Breast epithelium (tissue), 4 donors: ENCODE results near the gene P3H1. TPM values are rescaled to one million over a fixed set of nuclear protein-coding genes. Genes with fewer than 3 reads are reported as not detected.
"Not testable (repeated sequence)": the region's sequence is repeated elsewhere in the genome, so short reads cannot be mapped to it uniquely, and the experiment has no call there.

Source experiments
- DNase-seq, 2 donors: peaks; one replicate each; pipeline ENCODE4 v3.0.0-alpha.2; 2019; ENCODE audit warnings: low spot score in 2 of 2
- H3K27ac ChIP-seq, 2 donors: fragments of 200-600 bp; sonication (generic) in 1 of 2; one replicate each; pipeline ENCODE4 v1.5.1; 2016 to 2019; ENCODE audit warnings: mild to moderate bottlenecking in 1 of 2
- H3K27me3 ChIP-seq, 2 donors: fragments of 200-600 bp; sonication (generic) in 1 of 2; one replicate each; pipeline versions ENCODE4 v1.5.1 to v1.6.0; 2017 to 2019; ENCODE audit warnings: control low read depth in 1 of 2, mild to moderate bottlenecking in 1 of 2
- H3K36me3 ChIP-seq: fragments of 200-600 bp; one replicate; pipeline ENCODE4 v1.5.1; 2019
- H3K4me1 ChIP-seq, 2 donors: fragments of 200-600 bp; sonication (generic); one replicate each; pipeline ENCODE4 v1.5.1; 2016 to 2019; ENCODE audit warnings: control low read depth in 1 of 2
- H3K4me3 ChIP-seq, 3 donors: fragments of 200-600 bp; sonication (generic); 1 replicate in 2 of 3; 2 replicates in 1 of 3; pipeline ENCODE4 v1.5.1; 2016 to 2019; ENCODE audit warnings: mild to moderate bottlenecking in 3 of 3, moderate library complexity in 2 of 3
- H3K9me3 ChIP-seq, 2 donors: fragments of 200-600 bp; sonication (generic) in 1 of 2; one replicate each; pipeline ENCODE4 v1.5.1; 2016 to 2019; ENCODE audit warnings: control low read depth in 1 of 2
- CTCF ChIP-seq, 3 donors: fragments of 450-650 bp; IDR thresholded peaks; one replicate each; pipeline ENCODE4 v1.5.1; 2016 to 2017; ENCODE audit warnings: antibody characterized with exemption in 3 of 3, mild to moderate bottlenecking in 3 of 3, moderate library complexity in 3 of 3
- POLR2A ChIP-seq: fragments of 450-650 bp; IDR thresholded peaks from one replicate; pipeline ENCODE4 v1.6.1; 2016; ENCODE audit warnings: antibody characterized with exemption, mild to moderate bottlenecking, moderate library complexity
- POLR2AphosphoS5 ChIP-seq, 3 donors: sonication (generic); formaldehyde crosslinking; IDR thresholded peaks; one replicate each; pipeline ENCODE4 v1.6.1; 2017; ENCODE audit warnings: antibody characterized with exemption in 3 of 3
- intact Hi-C: fragments of 100-400 bp; cut with DNase I; formaldehyde crosslinking; loops from one replicate; pipeline ENCODE4 v1.15.1; 2023; ENCODE audit warnings: low total_unique reads
- total RNA-seq, 3 donors: library from RNA; depleted of rRNA; stranded (reverse); fragments of >200 nt; gene quantifications; one replicate each; pipeline ENCODE4 v1.1.0, GENCODE V29; 2016

Gene P3H1
- total RNA-seq, 3 donors from 2014 or later: 23.1 to 34.9 (median 34.4) TPM

GRCh38 chr1:42730988-42731387 lies 35.8 kb downstream of the P3H1 start:
- no peaks in the 10 kb centered on the region for H3K9me3 ChIP-seq
- TF ChIP-seq POLR2A (no peak), CTCF (IDR thresholded peaks at IDR 0.05) (no peak), POLR2AphosphoS5 (IDR thresholded peaks at IDR 0.05) (no peak)
- no peaks in the 10 kb centered on the region for H3K27me3 ChIP-seq
- no peak for DNase-seq
- H3K27ac ChIP-seq: no peak overlapping the region
- no peak overlapping the region for H3K4me3 ChIP-seq
- no peaks in the 10 kb centered on the region for H3K36me3 ChIP-seq
- no peaks in the 10 kb centered on the region for H3K4me1 ChIP-seq
- intact Hi-C loops: no loop called here

- intact Hi-C loops: no loop called here
- no peak overlapping the region for H3K4me3 ChIP-seq
- no peaks in the 10 kb centered on the region for H3K9me3 ChIP-seq
- DNase-seq: no peak
- no peaks in the 10 kb centered on the region for H3K4me1 ChIP-seq
- H3K36me3 ChIP-seq: no peaks in the 10 kb centered on the region
- TF ChIP-seq POLR2AphosphoS5 (IDR thresholded peaks at IDR 0.05): no peak
- no peak for TF ChIP-seq POLR2A
- TF ChIP-seq CTCF (IDR thresholded peaks at IDR 0.05): no peak
- H3K27ac ChIP-seq: no peak overlapping the region
- H3K27me3 ChIP-seq: no peaks in the 10 kb centered on the region
Measured at GRCh38 chr1:42730002-42730401, 36.8 kb downstream of the P3H1 start.

DNA sequence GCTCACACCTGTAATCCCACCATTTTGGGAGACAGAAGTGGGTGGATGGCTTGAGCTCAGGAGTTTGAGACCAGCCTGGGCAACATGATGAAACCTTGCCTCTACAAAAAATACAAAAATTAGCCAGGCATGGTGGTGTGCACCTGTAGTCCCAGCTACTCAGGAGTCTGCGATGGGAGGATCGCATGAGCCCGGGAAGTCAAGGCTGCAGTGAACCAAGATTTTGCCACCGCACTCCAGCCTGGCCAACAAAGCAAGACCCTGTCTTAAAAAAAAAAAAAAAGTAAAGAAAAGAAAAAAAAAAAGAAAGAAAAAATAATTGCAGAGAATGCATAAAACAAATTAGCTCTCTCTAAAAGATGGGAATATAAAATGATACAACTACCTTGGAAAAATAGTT lies 41.0 kb downstream of the P3H1 start:
- H3K27me3 ChIP-seq, intact Hi-C loops, H3K4me1 ChIP-seq, DNase-seq, H3K27ac ChIP-seq, H3K36me3 ChIP-seq, H3K4me3 ChIP-seq, H3K9me3 ChIP-seq: not testable (repeated sequence)

DNA sequence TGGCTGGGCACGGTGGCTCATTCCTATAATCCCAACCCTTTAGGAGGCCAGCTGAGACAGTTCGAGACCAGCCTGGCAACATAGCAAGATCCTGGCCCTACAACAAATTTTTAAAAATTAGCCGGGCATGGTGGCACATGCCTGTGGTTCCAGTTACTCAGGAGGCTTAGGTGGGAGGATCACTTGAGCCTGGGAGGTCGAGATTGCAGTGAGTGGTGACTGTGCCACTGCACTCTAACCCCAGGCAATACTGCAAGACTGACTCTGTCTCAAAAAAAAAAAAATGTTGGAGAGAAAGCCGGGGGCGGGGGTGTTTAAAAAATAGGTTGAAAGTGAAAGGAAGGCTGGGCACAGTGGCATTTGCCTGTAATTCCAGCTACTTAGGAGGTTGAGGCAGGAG lies 43.3 kb downstream of the P3H1 start:
- no peak for TF ChIP-seq POLR2AphosphoS5 (IDR thresholded peaks at IDR 0.05)
- TF ChIP-seq CTCF (IDR thresholded peaks at IDR 0.05): no peak
- TF ChIP-seq POLR2A: no peak
- H3K9me3 ChIP-seq: no peaks in the 10 kb centered on the region
- H3K4me3 ChIP-seq: no peak overlapping the region
- no peaks in the 10 kb centered on the region for H3K27me3 ChIP-seq
- intact Hi-C loops: loop anchor here (5.0 kb wide), 1 partner anchor 684 kb away; no protein-coding TSS in a partner anchor
- no peaks in the 10 kb centered on the region for H3K36me3 ChIP-seq
- no peak overlapping the region for H3K27ac ChIP-seq
- H3K4me1 ChIP-seq: no peaks in the 10 kb centered on the region
- DNase-seq: no peak

- H3K4me1 ChIP-seq, H3K27me3 ChIP-seq, H3K4me3 ChIP-seq, H3K27ac ChIP-seq, H3K36me3 ChIP-seq, DNase-seq, H3K9me3 ChIP-seq: not testable (repeated sequence)
- intact Hi-C loops: loop anchor here (5.0 kb wide), 1 partner anchor 685 kb away; no protein-coding TSS in a partner anchor
Measured at GRCh38 chr1:42722403-42722802, 44.4 kb downstream of the P3H1 start.

DNA sequence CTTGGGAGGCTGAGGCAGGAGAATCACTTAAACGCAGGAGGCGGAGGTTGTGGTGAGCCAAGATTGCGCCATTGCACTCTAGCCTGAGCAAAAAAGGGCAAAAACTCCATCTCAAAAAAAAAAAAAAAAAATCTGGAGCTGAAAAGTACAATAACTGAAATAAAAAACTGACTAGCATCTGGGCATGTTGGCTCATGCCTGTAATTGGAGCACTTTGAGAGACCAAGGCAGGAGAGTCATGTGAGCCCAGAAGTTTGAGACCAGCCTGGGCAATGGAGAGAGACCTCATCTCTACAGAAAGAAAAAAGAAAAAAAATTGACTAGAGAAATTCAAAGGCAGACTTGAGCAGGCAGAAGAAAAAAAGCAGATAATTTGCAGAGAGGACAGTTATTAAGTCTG lies 44.9 kb downstream of the P3H1 start:
- intact Hi-C loops: loop anchor here (5.0 kb wide), 1 partner anchor 685 kb away; no protein-coding TSS in a partner anchor
- Histone ChIP-seq H3K9me3 (no peaks in the 10 kb centered on the region), H3K36me3 (no peaks in the 10 kb centered on the region), H3K4me1 (no peaks in the 10 kb centered on the region), H3K27me3 (no peaks in the 10 kb centered on the region), H3K4me3 (no peak overlapping the region), H3K27ac (no peak overlapping the region)
- TF ChIP-seq CTCF (IDR thresholded peaks at IDR 0.05) (no peak), POLR2AphosphoS5 (IDR thresholded peaks at IDR 0.05) (no peak), POLR2A (no peak)
- DNase-seq: no peak
